ENCODE data around the gene AQP6.

AQP6 gene

DNA sequence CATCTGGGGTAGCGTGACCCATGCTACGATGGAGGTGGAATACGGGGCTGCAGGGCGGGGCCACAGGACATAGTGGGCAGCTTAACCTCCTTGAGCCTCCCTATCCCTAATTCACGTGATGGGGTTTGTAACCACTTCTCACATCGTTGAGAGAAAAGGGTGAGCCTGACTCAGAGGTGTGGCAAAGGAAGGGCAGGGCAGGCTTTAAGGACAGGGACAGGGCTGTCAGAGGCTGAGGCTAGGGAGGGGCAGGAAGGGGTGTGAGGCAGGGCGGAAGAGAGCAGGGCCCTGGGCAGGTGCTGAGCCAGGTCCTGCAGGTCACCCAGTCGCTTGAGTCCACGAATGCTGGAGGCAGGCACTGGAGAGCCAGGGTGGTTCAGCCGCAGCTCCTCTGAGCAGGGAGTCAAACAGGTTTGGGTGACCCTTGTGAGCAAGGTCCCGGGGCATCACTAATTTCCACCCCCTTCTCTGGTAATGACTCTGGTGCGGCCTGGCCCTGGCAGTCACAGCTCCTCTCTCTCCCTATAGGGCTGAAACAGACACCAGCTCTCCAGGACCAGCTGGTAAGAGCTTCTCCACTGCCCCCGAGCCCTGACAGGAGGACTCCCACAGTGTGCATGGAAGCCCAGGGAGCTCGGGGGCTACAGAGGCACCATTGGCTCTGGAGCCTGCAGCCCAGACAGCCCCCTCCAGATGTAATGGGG, 29.7 kb upstream of the AQP6 start:
- DNase-seq (ENCODE audit: low read depth in 2 of 2): no peak

GRCh38 chr12:49943625-49943960, 29.2 kb upstream of the AQP6 start:
- no peak for DNase-seq (ENCODE audit: low read depth in 2 of 2)

DNA sequence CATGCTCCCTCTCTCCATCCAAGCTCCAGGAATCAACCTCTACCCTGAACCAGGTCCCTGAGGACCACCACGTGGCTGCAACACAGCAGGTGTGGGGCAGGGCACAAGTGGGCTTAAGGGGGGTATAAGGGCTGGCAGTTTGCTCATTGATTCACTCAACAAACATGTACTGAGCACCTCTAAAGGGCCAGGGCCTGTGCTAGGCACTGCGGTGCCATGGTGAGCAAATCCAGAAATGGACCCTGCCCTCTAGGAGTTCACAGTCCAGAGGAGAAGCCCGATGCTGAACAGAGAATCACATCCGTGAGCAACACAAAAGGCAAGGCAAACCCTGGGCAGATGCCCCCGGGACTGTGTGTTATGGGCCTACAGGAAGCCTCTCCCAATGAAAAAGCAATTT, 28.7 kb upstream of the AQP6 start:
- DNase-seq (ENCODE audit: low read depth in 2 of 2): no peak

GRCh38 chr12:49944718-49945117, 28.0 kb upstream of the AQP6 start:
- no peak for DNase-seq (ENCODE audit: low read depth in 2 of 2)

DNA sequence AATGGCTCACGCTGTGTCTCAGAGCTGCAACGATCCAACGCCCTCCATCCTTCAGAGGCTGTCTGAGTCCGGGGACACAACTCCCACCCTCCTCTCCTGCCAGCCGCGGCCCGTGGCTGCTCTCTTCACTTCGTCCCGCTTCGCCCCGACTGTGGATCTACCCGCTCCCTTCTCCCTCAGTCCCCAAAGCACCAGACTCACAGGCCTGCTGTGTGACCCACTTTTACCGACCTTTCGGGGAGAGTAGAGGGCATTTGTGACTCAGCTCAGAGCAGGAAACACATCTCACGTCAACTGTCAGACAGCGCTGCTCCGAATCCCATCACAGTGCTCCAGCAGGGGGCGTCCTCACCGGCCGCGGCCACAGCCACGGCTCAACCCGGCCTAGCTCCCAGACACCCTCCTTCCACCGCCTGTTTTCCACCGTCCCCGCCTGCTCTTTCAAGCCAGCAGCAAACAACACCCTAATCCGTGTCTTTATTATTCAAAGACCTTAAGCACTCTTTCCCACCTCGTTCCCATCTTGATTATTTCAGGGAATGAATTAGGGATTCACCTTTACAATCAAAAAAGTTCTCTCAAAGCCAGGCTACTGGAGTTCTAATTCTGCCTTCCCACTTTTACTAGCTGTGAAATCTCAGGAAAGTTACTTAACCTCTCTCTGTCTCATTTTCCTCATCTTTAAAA, 27.2 kb upstream of the AQP6 start:
- DNase-seq (ENCODE audit: low read depth in 2 of 2): peak; percentile 68 to 72

DNA sequence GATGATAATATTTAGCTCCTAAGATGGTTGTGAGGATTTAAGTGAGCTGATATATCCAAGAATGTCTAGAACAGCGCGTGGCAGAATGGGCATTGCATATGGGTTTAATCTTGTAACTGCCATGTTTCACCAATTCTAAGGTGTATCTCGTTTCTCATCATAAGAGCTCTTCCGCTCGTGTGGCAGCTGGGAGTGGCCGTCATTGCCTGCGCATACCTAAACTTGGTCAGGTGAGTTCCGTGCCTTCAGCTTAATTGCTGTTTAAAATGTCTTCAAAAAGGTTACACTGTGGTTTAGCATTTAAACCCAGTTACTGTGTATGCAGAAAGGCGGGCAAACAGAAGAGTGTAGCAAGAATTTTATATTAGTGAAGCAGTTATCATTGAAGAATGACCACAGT, 26.7 kb upstream of the AQP6 start:
- no peak for DNase-seq (ENCODE audit: low read depth in 2 of 2)

- DNase-seq (ENCODE audit: low read depth in 2 of 2): no peak
Measured at GRCh38 chr12:49946497-49946896, 26.2 kb upstream of the AQP6 start.

- no peak for DNase-seq (ENCODE audit: low read depth in 2 of 2)
Measured at GRCh38 chr12:49947593-49948226, 25.0 kb upstream of the AQP6 start.

DNA sequence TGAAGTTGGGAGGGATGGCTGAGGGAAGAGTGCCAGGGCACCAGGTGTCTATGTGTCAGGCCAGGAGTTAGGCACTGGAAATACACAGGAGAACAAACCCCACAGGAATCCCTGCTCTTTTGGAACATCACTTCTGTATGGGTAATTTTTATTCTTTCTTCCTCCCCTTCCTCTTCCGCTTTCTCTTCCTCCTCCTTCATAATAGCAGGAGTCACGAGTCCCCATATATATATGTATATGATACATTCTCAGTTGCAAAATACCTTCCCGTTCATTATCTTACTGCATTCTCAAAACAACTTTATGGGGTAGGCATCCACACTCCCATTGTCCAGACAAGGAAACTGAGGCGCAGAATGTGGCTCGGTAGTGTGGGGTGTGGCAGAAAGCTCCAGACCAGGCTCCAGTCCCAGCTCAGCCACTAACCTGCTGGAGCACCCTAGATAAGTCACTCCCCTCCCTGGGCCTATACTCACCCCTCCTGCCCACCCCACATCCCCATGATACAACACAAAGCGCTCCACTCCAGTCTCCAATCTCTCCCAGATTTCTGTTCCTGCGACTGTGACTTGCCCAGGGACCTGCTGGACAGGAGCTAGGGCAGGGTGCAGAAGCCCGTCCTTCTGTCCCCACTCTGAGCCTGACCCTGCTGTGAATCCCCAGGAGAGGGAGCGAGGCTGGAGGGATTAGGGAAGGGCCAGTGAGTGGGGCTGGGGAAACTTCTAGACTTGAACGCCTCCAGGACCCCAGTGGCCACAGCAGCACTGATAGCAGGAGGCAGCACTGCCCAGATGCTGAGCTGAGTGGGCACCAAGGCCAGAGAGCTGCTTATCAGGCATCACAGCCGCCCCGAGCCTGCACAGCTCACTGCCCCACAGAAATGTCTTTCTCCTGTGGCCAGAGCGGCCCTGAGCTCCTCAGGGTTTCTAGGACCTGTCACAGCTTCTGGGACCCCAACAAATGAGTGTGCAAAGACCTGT, 23.6 kb upstream of the AQP6 start:
- no peak for DNase-seq (ENCODE audit: low read depth in 2 of 2)

DNA sequence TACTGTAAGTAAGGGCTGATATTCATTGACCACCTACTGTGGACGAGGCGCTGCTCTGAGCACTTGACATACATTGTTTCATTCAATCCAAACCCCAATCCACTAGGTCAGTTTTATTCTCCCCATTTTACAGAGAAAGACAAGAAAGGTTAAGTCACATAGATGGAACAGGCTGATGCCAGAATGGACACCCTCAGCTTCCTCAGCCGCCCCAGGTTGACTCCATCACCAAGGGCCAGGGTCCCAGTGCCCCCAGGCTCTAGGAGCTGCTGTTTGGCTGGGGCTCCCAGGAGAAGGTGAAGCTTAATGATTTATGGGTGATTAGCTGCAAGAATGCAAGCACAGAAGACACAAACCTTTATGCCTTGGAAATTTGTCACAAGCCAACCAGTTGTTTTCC, 22.9 kb upstream of the AQP6 start:
- DNase-seq (ENCODE audit: low read depth in 2 of 2): no peak

GRCh38 chr12:49950273-49951251, 22.2 kb upstream of the AQP6 start, which contains the start of gene AQP2:
AQP2 (plus strand) TSS chr12:49950737; CDS start chr12:49950831, 94 bp downstream.
- no peak for DNase-seq (ENCODE audit: low read depth in 2 of 2)

DNA sequence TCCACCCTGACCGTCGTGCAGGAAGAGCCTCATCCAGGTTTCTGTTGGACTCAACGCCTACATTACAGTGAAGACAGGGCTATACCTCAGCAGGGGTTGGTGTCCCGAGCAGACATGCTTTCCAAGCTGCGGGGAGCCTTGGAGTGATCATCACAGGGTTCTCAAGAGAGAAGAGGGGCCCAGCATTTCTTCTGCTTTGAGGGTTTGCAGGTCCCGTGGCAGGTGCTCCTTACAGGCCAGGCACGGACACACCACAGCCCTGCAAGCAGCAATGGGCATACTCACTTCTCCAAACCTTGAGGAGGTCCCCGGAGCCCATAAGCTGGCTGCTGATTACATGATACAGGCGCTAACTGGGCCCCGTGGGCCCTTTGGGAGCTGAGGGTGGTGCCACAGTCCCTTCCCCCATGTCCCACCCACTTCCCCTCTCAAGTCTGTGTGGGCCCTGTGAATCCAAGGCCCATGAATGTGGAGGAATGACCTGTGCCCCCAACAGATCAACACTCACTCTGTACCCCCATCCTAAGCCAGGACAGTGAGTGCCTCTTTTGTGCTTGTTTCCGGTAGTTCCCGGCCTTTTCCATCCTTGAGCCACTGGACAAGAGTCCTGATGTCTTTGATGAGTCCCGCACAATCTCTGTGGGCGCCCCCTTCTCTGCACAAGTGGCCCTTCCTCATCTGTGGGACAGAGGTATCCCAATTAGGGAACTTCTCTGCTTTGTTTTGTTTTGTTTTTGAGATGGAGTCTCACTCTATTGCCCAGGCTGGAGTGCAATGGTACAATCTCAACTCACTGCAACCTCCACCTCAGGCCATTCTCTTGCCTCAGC, 21.1 kb upstream of the AQP6 start:
- DNase-seq (ENCODE audit: low read depth in 2 of 2): no peak

DNA sequence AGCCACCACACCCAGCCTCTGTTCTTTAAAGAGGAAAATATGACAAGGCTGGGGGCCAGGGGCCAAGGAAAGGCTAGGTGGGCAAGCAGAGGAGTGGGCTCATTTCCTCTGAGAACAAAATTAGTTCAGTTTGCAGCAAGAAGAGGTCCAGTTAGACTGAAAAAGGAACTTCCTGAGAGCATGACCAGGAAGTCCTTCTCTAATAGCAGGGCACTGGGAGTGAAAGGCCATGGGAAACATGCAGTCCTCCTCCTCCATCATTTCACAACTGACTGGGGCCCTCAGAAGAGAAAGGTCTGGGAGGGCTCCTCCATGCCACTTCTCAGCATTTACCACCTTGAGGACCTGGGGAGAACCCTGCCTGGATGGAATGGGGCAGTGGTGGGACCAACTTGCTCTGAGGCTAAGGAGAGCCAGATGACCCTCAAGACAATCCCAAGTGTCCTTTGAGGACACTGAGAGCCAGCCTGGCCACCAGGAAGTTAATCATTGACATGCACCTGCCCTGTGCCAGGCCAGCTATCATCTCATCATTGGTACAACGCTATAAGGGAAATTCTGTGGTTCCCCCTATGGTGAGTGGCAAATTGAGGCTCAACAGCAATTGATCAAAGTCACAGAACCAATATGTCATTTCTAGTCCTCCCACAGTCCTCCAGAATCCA, 20.2 kb upstream of the AQP6 start:
- no peak for DNase-seq (ENCODE audit: low read depth in 2 of 2)

DNA sequence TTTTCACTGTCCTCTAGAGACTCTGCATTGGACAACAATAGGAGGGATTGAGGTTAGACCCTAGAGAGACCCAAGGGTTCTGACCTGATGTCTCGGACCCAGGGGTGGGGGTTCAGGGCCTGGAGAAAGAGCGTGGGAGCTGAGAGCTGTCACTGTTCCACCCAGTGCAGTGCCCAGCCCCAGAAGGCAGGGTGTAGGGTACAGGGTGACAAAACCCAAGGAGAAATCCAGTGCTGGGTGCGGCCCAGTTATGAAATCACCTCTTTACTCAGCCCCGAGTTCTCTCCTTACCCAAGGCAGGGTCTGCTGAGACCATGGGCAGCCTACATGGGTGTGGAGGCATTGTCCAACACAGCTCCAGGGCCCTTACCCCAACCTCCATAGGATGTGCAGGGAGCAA, 19.6 kb upstream of the AQP6 start:
- no peak for DNase-seq (ENCODE audit: low read depth in 2 of 2)

DNA sequence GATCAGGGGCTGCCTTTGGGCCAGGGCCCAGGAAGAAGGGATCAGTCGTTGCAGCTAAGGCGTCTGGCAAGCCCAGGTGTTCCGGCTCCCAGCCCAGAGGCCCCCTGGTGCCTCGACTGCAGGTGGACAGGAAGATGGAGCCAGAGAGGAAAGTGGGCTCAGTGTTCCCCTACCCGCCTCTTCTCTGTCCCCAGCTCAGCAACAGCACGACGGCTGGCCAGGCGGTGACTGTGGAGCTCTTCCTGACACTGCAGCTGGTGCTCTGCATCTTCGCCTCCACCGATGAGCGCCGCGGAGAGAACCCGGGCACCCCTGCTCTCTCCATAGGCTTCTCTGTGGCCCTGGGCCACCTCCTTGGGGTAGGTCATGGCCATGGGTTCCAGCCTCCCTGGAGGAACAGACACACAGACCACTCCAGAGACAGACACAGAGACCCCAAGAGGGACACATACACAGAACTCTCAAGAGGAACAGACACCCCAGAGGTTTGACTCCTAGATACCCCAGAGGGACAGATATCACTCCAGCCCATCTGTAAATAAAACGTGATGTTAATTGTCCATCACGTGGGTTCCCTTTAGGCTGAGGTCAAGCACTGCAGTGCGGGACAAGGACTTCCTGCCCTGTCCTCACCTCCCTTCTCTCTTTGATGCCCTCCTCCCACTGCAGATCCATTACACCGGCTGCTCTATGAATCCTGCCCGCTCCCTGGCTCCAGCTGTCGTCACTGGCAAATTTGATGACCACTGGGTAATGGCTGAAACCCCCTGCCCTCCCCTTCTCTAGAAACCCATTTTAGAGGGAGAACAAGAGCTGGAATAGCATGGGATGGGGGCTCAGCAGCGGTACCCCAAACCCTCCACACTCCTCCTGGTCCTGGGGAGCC, 18.5 kb upstream of the AQP6 start:
- DNase-seq (ENCODE audit: low read depth in 2 of 2): no peak

DNA sequence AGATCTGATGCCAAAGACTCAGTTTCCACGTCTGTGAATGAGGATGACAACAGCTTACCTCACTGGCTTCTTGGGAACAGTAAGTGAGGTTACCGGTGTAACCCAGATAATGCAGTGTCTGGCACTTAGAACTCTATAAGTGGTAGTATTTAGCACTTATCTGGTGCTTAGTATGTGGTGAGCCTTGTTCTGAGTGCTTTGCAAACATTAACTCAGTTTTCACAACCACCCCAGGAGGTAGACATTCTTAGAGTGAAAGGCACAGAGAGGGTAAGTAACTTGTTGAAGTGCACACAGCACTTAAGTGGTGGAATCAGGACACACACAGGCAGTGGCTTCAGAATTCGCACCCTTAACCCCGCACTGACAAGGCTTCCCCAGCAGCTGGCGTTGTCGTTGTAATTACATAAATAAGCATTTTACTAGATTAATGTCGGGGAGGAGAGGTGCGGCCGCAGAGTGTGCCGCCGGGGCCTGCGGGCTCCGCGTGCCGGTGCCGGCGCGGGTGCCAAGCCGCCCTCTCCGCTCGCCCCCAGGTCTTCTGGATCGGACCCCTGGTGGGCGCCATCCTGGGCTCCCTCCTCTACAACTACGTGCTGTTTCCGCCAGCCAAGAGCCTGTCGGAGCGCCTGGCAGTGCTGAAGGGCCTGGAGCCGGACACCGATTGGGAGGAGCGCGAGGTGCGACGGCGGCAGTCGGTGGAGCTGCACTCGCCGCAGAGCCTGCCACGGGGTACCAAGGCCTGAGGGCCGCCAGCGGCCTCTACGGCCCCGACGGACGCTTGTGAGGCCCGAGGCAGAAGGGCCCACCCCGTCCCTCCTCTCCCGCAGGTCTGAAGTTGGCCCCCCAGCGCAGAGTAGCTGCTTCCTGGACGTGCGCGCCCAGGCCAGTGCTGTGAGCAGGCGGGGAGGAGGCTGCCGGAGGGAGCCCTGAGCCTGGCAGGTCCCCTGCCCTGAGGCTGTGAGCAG, 17.6 kb upstream of the AQP6 start:
- DNase-seq (ENCODE audit: low read depth in 2 of 2): no peak

Data from stimulated activated CD8-positive, alpha-beta memory T cell treated with anti-CD3 and anti-CD28 coated beads, Interleukin-7, amount 100 ng/mL, for 4 hours (primary cell).